Colonic mucosa (tissue), 4 donors: ENCODE data around the gene PSMB8. TPM values are rescaled to one million over a fixed set of nuclear protein-coding genes. Genes with fewer than 3 reads are reported as not detected.

Experiments used
- DNase-seq: peaks from one replicate; pipeline ENCODE4 v3.0.0-alpha.2; 2020
- H3K27ac ChIP-seq: fragments of 200-600 bp; one replicate; pipeline ENCODE4 v1.8.0; 2021
- H3K27me3 ChIP-seq: fragments of 200-600 bp; one replicate; pipeline ENCODE4 v1.8.0; 2021
- H3K36me3 ChIP-seq: fragments of 200-600 bp; one replicate; pipeline ENCODE4 v1.8.0; 2021
- H3K4me1 ChIP-seq: fragments of 200-600 bp; one replicate; pipeline ENCODE4 v1.8.0; 2021; ENCODE audit warnings: mild to moderate bottlenecking
- H3K4me3 ChIP-seq: fragments of 200-600 bp; one replicate; pipeline ENCODE4 v1.8.0; 2021
- H3K9ac ChIP-seq, 2 donors: one replicate each; pipeline ENCODE4 v1.7.0; 2013; ENCODE audit warnings: control low read depth in 2 of 2, low read depth in 2 of 2, low read length in 2 of 2
- H3K9me3 ChIP-seq: fragments of 200-600 bp; one replicate; pipeline ENCODE4 v1.8.0; 2021
- intact Hi-C: fragments of 100-400 bp; cut with DNase I; formaldehyde crosslinking; loops from one replicate; pipeline ENCODE4 v1.14.1; 2022
- total RNA-seq, 2 donors: library from RNA; stranded (reverse); fragmentation: NEBNext Ultra II Directional in 1 of 2; extraction: Animal tissue kit (Norgen Biotek cat#: 25700) in 1 of 2; gene quantifications; one replicate each; pipeline ENCODE4 v1.2.1, GENCODE V29; 2021
- TF ChIP-seq, protein P1 (sequence below): fragments of 200-600 bp; IDR thresholded peaks from one replicate; pipeline ENCODE4 v1.8.0; 2022; ENCODE audit warnings: antibody characterized with exemption, mild to moderate bottlenecking
- donor health status: healthy.
- donor health status: DM: no; HTN: no; CAD: no.
- donor health status: DM: no; HTN: no; CAD: no.

PSMB8 gene
- total RNA-seq, 2 donors from 2014 or later = 152 to 154 TPM

DNA sequence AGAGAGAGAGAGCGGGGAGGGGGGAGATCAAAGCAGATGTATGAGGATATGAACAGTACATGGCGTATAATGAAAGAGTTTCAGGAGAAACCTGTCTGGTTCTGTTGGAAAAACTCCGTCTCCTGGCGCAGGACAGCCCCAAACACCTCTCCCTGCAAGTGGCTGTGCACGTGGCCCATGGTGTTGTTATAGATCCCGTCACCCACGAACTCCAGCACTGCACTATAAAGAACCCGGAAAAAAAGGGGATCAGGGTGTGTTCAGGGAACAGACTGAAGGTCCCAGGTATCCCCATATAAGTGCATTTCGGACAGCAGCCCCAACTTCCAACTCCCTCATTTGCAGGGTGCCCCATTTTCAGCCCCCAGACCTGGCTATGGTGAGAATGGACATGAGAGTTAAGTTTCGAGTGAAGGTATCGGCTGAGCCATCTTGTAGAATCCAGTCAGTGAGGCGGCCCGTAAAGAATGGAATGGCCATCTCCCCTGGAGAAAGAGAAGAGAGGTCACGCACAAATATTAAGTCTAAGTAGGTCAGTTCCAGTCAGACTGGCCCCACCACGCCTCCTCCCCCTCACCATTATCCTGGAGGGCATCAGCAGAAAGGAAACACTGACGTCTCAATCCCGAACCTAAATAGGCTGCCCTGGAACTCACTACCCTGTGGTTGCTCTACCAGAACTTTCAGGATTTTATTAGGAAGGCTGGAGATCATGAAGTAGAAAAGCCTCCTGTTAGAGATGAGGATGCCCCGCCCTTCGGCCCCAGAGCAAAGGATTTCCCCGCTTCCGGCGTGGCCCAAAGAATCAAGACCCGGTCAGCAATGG, 8.4 kb upstream of the PSMB8 start:
- TF ChIP-seq, protein P1, sequence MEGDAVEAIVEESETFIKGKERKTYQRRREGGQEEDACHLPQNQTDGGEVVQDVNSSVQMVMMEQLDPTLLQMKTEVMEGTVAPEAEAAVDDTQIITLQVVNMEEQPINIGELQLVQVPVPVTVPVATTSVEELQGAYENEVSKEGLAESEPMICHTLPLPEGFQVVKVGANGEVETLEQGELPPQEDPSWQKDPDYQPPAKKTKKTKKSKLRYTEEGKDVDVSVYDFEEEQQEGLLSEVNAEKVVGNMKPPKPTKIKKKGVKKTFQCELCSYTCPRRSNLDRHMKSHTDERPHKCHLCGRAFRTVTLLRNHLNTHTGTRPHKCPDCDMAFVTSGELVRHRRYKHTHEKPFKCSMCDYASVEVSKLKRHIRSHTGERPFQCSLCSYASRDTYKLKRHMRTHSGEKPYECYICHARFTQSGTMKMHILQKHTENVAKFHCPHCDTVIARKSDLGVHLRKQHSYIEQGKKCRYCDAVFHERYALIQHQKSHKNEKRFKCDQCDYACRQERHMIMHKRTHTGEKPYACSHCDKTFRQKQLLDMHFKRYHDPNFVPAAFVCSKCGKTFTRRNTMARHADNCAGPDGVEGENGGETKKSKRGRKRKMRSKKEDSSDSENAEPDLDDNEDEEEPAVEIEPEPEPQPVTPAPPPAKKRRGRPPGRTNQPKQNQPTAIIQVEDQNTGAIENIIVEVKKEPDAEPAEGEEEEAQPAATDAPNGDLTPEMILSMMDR = no peak
- peaks cover 10% of the 10 kb centered on the region for H3K4me1 ChIP-seq
- no peaks in the 10 kb centered on the region for H3K27me3 ChIP-seq
- H3K27ac ChIP-seq = peak overlapping the region; percentile 100
- H3K4me3 ChIP-seq = peak overlapping the region; percentile 97
- DNase-seq = peak; percentile 68
- intact Hi-C loops = no loop called here
- peak overlapping the region; percentile 99 to 100 for H3K9ac ChIP-seq
- H3K9me3 ChIP-seq = no peaks in the 10 kb centered on the region
- peaks cover 19% of the 10 kb centered on the region for H3K36me3 ChIP-seq

DNA sequence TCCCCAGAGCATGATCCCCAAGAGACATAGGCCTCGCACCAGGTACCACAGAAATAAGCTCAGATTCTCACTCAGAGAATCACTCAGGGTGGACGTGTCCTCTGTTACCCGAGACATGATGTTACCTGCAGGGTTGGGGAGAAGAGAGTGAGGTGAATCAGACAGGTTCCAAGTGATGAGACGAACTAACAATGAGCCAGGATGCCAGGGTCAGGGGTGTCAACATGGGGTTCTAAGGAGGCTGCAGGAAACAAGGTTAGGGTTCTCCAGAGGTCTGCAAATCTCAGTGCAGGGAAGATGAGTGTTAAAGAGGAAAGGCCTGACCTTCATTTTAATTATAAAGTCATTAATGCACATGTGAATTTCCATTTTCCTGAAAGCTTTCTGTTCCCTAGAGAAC, 7.2 kb upstream of the PSMB8 start:
- peaks cover 26% of the 10 kb centered on the region for H3K36me3 ChIP-seq

DNA sequence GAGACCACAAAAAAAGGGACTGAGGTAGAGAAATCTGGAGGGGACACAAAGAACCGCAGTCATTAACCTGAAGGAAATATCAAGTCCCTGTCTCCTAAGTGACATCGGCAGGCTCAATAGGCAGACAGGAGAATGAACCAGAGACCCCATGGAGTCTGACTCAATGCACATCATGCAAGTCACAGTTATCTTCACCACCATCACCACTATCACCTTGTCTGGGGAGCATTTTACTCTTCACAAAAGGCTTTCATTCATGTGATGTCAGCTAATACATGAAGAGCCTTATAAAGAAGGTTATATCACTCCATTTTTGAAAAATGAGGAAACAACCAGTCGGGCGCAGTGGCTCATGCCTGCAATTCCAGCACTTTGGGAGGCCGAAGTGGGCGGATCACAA, 5.3 kb upstream of the PSMB8 start:
- peaks cover 26% of the 10 kb centered on the region for H3K36me3 ChIP-seq
- H3K27me3 ChIP-seq = no peaks in the 10 kb centered on the region
- H3K4me1 ChIP-seq = peaks cover 16% of the 10 kb centered on the region
- H3K4me3 ChIP-seq = no peak overlapping the region
- H3K9me3 ChIP-seq = no peaks in the 10 kb centered on the region
- no peak for DNase-seq
- intact Hi-C loops = no loop called here
- TF ChIP-seq, protein P1 = no peak
- H3K27ac ChIP-seq = no peak overlapping the region
- H3K9ac ChIP-seq = no peak overlapping the region

More for the DNA sequence above, 7.2 kb upstream of the PSMB8 start:
- TF ChIP-seq, protein P1 = no peak
- H3K4me1 ChIP-seq = peaks cover 16% of the 10 kb centered on the region
- no peaks in the 10 kb centered on the region for H3K27me3 ChIP-seq
- H3K4me3 ChIP-seq = peak overlapping the region; percentile 97
- intact Hi-C loops = no loop called here
- H3K27ac ChIP-seq = no peak overlapping the region
- peak overlapping the region in 1 of 2 donors; percentile 99 for H3K9ac ChIP-seq
- DNase-seq = no peak
- no peaks in the 10 kb centered on the region for H3K9me3 ChIP-seq

DNA sequence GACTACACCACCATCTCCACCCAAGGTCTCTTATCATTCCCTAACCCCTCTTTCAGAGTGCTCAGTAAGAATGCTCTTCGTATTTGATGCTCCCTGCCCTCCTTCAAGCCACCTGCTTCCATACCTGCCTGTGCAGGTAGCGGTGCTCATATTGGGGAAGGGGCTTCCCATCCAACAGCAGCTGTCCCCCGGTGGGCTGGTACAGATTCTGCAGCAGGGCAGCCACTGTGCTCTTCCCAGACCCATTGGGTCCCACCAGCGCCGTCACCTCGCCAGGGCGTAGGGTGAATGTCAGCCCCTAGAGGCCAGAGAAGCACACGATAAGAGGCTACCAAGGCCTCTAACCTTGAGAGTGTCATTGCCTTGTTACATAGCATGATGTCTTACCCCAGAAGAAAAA, 3.9 kb upstream of the PSMB8 start:
- Histone ChIP-seq H3K4me3 (no peak overlapping the region), H3K4me1 (peaks cover 18% of the 10 kb centered on the region), H3K27me3 (no peaks in the 10 kb centered on the region), H3K9ac (no peak overlapping the region), H3K9me3 (no peaks in the 10 kb centered on the region), H3K27ac (no peak overlapping the region), H3K36me3 (peaks cover 26% of the 10 kb centered on the region)
- DNase-seq = no peak
- intact Hi-C loops = no loop called here
- TF ChIP-seq, protein P1 = no peak

DNA sequence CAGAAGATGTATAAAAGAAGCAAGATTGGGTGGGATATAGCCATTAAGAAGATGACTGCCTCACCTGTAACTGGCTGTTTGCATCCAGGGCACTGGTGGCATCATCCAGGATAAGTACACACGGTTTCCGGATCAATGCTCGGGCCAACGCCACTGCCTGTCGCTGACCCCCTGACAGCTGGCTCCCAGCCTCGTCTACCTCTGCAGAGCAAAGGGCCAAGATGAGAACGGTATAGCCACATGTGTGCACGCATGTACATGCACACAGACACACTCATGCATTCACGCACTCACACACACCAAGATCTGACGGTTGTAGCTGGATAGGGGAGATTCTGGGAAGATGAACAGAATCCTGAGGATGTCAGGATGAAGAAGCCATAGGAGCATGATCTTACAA, 3.2 kb upstream of the PSMB8 start:
- Histone ChIP-seq H3K27ac (no peak overlapping the region), H3K36me3 (peaks cover 26% of the 10 kb centered on the region)

More for the DNA sequence above, 3.2 kb upstream of the PSMB8 start:
- intact Hi-C loops = no loop called here
- Histone ChIP-seq H3K9me3 (no peaks in the 10 kb centered on the region), H3K4me3 (no peak overlapping the region), H3K27me3 (no peaks in the 10 kb centered on the region), H3K9ac (no peak overlapping the region), H3K4me1 (peaks cover 21% of the 10 kb centered on the region)
- no peak for DNase-seq
- TF ChIP-seq, protein P1 = no peak
